HCT116 (cell line): Measurements from ENCODE around the gene ADCK2. TPM values are rescaled to one million over a fixed set of nuclear protein-coding genes. Genes with fewer than 3 reads are reported as not detected.

ENCODE experiments used
- ATAC-seq: fragments of 200-7000 bp; cut with Tn5 transposase; 2 replicates; pipeline ENCODE4 v1.9.1; 2020; ENCODE audit warnings: mild to moderate bottlenecking, moderate library complexity
- BruUV-seq: library from RNA; stranded (reverse); fragments of 400-500 nt; replicated peaks from 2 replicates; lab custom pipeline; 2021; lab: Mats Ljungman, UMichigan
- CTCF ChIA-PET: fragments of 300-600 bp; sonication (Branson Sonifier 250); formaldehyde crosslinking; loops from one replicate; lab custom pipeline; 2021; ENCODE audit warnings: antibody characterized with exemption; lab: Charles Lee
- POLR2A ChIA-PET: fragments of 300-600, 350-600 bp; sonication (Branson Sonifier 250); formaldehyde crosslinking; loops from one replicate; lab custom pipeline; 2021; ENCODE audit warnings: antibody characterized with exemption; lab: Charles Lee
- RAD21 ChIA-PET, 2 experiments: fragments of 300-600 bp; sonication (Branson Sonifier 250); formaldehyde crosslinking; loops; one replicate each; lab custom pipeline; 2023; ENCODE audit warnings: low total read pairs in 2 of 2; ENCODE audit not compliant: uncharacterized antibody in 2 of 2, unreplicated experiment in 2 of 2, low non-redundant PET in 1 of 2; lab: Charles Lee
- DNase-seq: peaks from one replicate; pipeline ENCODE4 v3.0.0-alpha.2; 2010; ENCODE audit warnings: low read depth, low spot score
- H2AFZ ChIP-seq: fragments of 200-600 bp; shearing (Covaris generic), sonication (generic); 2 replicates; pipeline ENCODE4 v1.6.1; 2017; ENCODE audit warnings: low read depth, mixed run types, mixed read lengths, antibody characterized with exemption, low read length; ENCODE audit not compliant: poor library complexity, severe bottlenecking
- H3K27ac ChIP-seq: 2 replicates; pipeline ENCODE4 v1.5.1; 2012; ENCODE audit warnings: low read depth, low read length
- H3K27me3 ChIP-seq: fragments of 200-600 bp; sonication (generic); 2 replicates; pipeline ENCODE4 v1.6.1; 2016; ENCODE audit warnings: mixed run types, low read length, mixed read lengths; ENCODE audit not compliant: insufficient read depth
- H3K36me3 ChIP-seq, 2 experiments: fragments of 200-500 bp in 1 of 2; fragments of 200-600 bp in 1 of 2; sonication (Bioruptor generic) in 1 of 2; sonication (generic) in 1 of 2; 2 replicates each; pipeline versions ENCODE4 v1.5.1 to v1.6.1; 2014 to 2016; ENCODE audit warnings: low read length in 2 of 2, inconsistent platforms in 1 of 2, mixed read lengths in 1 of 2, mixed run types in 1 of 2; ENCODE audit not compliant: insufficient read depth in 2 of 2, control insufficient read depth in 1 of 2
- H3K4me1 ChIP-seq, 2 experiments: fragments of 200-600 bp in 1 of 2; sonication (generic) in 1 of 2; 2 replicates each; pipeline versions ENCODE4 v1.5.1 to v1.6.1; 2012 to 2017; ENCODE audit warnings: low read length in 2 of 2, inconsistent platforms in 1 of 2, mild to moderate bottlenecking in 1 of 2, mixed read lengths in 1 of 2, mixed run types in 1 of 2, moderate library complexity in 1 of 2; ENCODE audit not compliant: insufficient read depth in 2 of 2, control insufficient read depth in 1 of 2
- H3K4me2 ChIP-seq: fragments of 200-600 bp; sonication (generic); 2 replicates; pipeline ENCODE4 v1.6.1; 2017; ENCODE audit warnings: mixed run types, low read length, mixed read lengths
- H3K4me3 ChIP-seq, 2 experiments: fragments of 200-600 bp in 1 of 2; sonication (generic) in 1 of 2; replicated peaks in 1 of 2; 2 replicates each; pipeline ENCODE4 v1.5.1; 2011 to 2016; ENCODE audit warnings: low read length in 2 of 2, control low read depth in 1 of 2, low read depth in 1 of 2, mild to moderate bottlenecking in 1 of 2, mixed read lengths in 1 of 2, mixed run types in 1 of 2
- H3K79me2 ChIP-seq: fragments of 200-600 bp; sonication (generic); 2 replicates; pipeline ENCODE4 v1.6.1; 2017; ENCODE audit warnings: mild to moderate bottlenecking, mixed run types, low read length, moderate library complexity, mixed read lengths; ENCODE audit not compliant: insufficient read depth
- H3K9ac ChIP-seq: fragments of 200-600 bp; sonication (generic); 2 replicates; pipeline ENCODE4 v1.6.1; 2016; ENCODE audit warnings: low read length, mixed read lengths
- H3K9me2 ChIP-seq: fragments of 200-600 bp; sonication (generic), shearing (Covaris generic); 2 replicates; pipeline ENCODE4 v1.6.1; 2017; ENCODE audit warnings: mixed run types, mild to moderate bottlenecking, moderate library complexity; ENCODE audit not compliant: insufficient read depth
- H3K9me3 ChIP-seq, 2 experiments: fragments of 200-500 bp in 1 of 2; fragments of 200-600 bp in 1 of 2; sonication (Bioruptor generic) in 1 of 2; sonication (generic) in 1 of 2; 2 replicates each; pipeline ENCODE4 v1.6.1; 2014 to 2017; ENCODE audit warnings: low read length in 2 of 2, mixed read lengths in 2 of 2, inconsistent platforms in 1 of 2, low read depth in 1 of 2, mild to moderate bottlenecking in 1 of 2, mixed run types in 1 of 2, moderate library complexity in 1 of 2; ENCODE audit not compliant: control insufficient read depth in 1 of 2, insufficient read depth in 1 of 2
- H4K20me1 ChIP-seq: fragments of 200-600 bp; sonication (generic), shearing (Covaris generic); 2 replicates; pipeline ENCODE4 v1.6.1; 2017; ENCODE audit warnings: mixed run types, mild to moderate bottlenecking, moderate library complexity; ENCODE audit not compliant: insufficient read depth
- ATF3 ChIP-seq: IDR thresholded peaks from 2 replicates; pipeline ENCODE4 v1.6.1; 2012
- CEBPB ChIP-seq: IDR thresholded peaks from 2 replicates; pipeline ENCODE4 v1.6.1; 2012; ENCODE audit warnings: low read depth
- CTCF ChIP-seq, 3 experiments: fragments of 200-600 bp in 1 of 3; sonication (generic) in 1 of 3; IDR thresholded peaks in 2 of 3; conservative IDR thresholded peaks in 1 of 3; 2 replicates each; pipeline ENCODE4 v1.5.1; 2012 to 2017; ENCODE audit warnings: low read depth in 2 of 3, low read length in 2 of 3, antibody characterized with exemption in 1 of 3, borderline replicate concordance in 1 of 3, control low read depth in 1 of 3, mild to moderate bottlenecking in 1 of 3, mixed read lengths in 1 of 3, mixed run types in 1 of 3, moderate library complexity in 1 of 3; ENCODE audit not compliant: insufficient read depth in 1 of 3
- ELF1 ChIP-seq: IDR thresholded peaks from 2 replicates; pipeline ENCODE4 v1.6.1; 2012; ENCODE audit warnings: low read depth, borderline replicate concordance
- EZH2 ChIP-seq: fragments of 200-600 bp; sonication (generic); IDR thresholded peaks from 2 replicates; pipeline ENCODE4 v1.6.1; 2017; ENCODE audit warnings: antibody characterized with exemption, mixed run types
- POLR2A ChIP-seq: IDR thresholded peaks from 2 replicates; pipeline ENCODE4 v1.7.0; 2011; ENCODE audit warnings: borderline replicate concordance; ENCODE audit not compliant: insufficient read depth, insufficient read length; ENCODE audit errors: extremely low read depth
- POLR2AphosphoS5 ChIP-seq: IDR thresholded peaks from 2 replicates; pipeline ENCODE4 v1.6.1; 2011; ENCODE audit warnings: mild to moderate bottlenecking, low read depth, low read length, moderate library complexity
- REST ChIP-seq: IDR thresholded peaks from 2 replicates; pipeline ENCODE4 v1.6.1; 2012; ENCODE audit warnings: low read depth
- SP1 ChIP-seq: IDR thresholded peaks from 2 replicates; pipeline ENCODE4 v1.6.1; 2012; ENCODE audit warnings: low read depth
- TCF7L2 ChIP-seq: IDR thresholded peaks from 2 replicates; pipeline ENCODE4 v1.7.0; 2011; ENCODE audit warnings: borderline replicate concordance, inconsistent platforms; ENCODE audit not compliant: insufficient read depth, insufficient read length; ENCODE audit errors: extremely low read depth
- ZBTB33 ChIP-seq: IDR thresholded peaks from 2 replicates; pipeline ENCODE4 v1.6.1; 2011; ENCODE audit warnings: mild to moderate bottlenecking, low read length, moderate library complexity; ENCODE audit not compliant: insufficient replicate concordance; ENCODE audit errors: extremely low read depth
- ZFX ChIP-seq: fragments of 450-650 bp; IDR thresholded peaks from 2 replicates; pipeline ENCODE4 v1.6.1; 2017
- ZNF274 ChIP-seq: fragments of 200-500 bp; sonication (Bioruptor generic); IDR thresholded peaks from 2 replicates; pipeline ENCODE4 v1.6.1; 2014; ENCODE audit warnings: mild to moderate bottlenecking, low read depth, low read length, inconsistent platforms
- intact Hi-C: fragments of 100-400 bp; cut with micrococcal nuclease; formaldehyde crosslinking; loops from 2 replicates; pipeline ENCODE4 v1.10.0; 2022
- total RNA-seq: library from RNA; stranded (reverse); gene quantifications from one replicate; pipeline ENCODE4 v1.2.1, GENCODE V29; 2021; ENCODE audit not compliant: unreplicated experiment

The ADCK2 gene
- total RNA-seq, 1 experiment from 2014 or later: 16.9 TPM

- CTCF ChIA-PET: no interaction called here
- Histone ChIP-seq H3K9me3 (no peaks in the 10 kb centered on the region), H3K27ac (no peak overlapping the region), H3K4me1 (no peaks in the 10 kb centered on the region), H3K36me3 (peaks cover 0 to 2% of the 10 kb centered on the region in 2 experiments; a peak in 1 of 4 replicates), H3K9ac (no peak overlapping the region), H3K27me3 (no peaks in the 10 kb centered on the region), H4K20me1 (no peaks in the 10 kb centered on the region), H3K4me3 (no peak overlapping the region), H3K4me2 (no peak overlapping the region), H2AFZ (no peak overlapping the region), H3K9me2 (no peaks in the 10 kb centered on the region), H3K79me2 (no peaks in the 10 kb centered on the region)
- no TSS peak for BruUV-seq
- intact Hi-C loops: no loop called here
- POLR2A ChIA-PET: no interaction called here
- no peak for TF ChIP-seq EZH2
- no peak for TF ChIP-seq POLR2AphosphoS5
- no peak for TF ChIP-seq ZFX
- TF ChIP-seq POLR2A: no peak
- TF ChIP-seq ELF1: no peak
- TF ChIP-seq ZBTB33: no peak
- TF ChIP-seq CEBPB: no peak
- TF ChIP-seq CTCF (IDR thresholded peaks at IDR 0.05 in 2 of 3, conservative IDR thresholded peaks at IDR 0.05 in 1 of 3; ENCODE audit: borderline replicate concordance in 1 of 3, insufficient read depth in 1 of 3, low read depth in 2 of 3, low read length in 2 of 3): no peak
- no peak for TF ChIP-seq REST
- TF ChIP-seq ATF3: no peak
- no peak for TF ChIP-seq TCF7L2
- TF ChIP-seq ZNF274: no peak
- TF ChIP-seq SP1: no peak
- RAD21 ChIA-PET: no interaction called here
- DNase-seq (no peak), ATAC-seq (no peak)
Measured at GRCh38 chr7:140744005-140744404, 71.3 kb downstream of the ADCK2 start.
